HEK293 (cell line): ENCODE data around the gene SPTY2D1.

Source experiments
- SP2 ChIP-seq: fragments of 450-650 bp; formaldehyde crosslinking; IDR thresholded peaks from 2 replicates; pipeline ENCODE4 v1.5.1; 2016; ENCODE audit warnings: missing biosample characterization, missing genetic modification characterization
- ZFP37 ChIP-seq: fragments of 450-650 bp; formaldehyde crosslinking; IDR thresholded peaks from 2 replicates; pipeline ENCODE4 v1.5.1; 2016; ENCODE audit warnings: missing biosample characterization, missing genetic modification characterization
- ZNF555 ChIP-seq: fragments of 450-650 bp; formaldehyde crosslinking; conservative IDR thresholded peaks from 2 replicates; pipeline ENCODE4 v1.5.1; 2017; ENCODE audit warnings: missing biosample characterization, mild to moderate bottlenecking, missing genetic modification characterization, inconsistent platforms
- ZNF558 ChIP-seq: fragments of 450-650 bp; formaldehyde crosslinking; IDR thresholded peaks from 2 replicates; pipeline ENCODE4 v1.5.1; 2016; ENCODE audit warnings: missing biosample characterization, missing genetic modification characterization
- ZNF792 ChIP-seq: fragments of 450-650 bp; formaldehyde crosslinking; IDR thresholded peaks from 2 replicates; pipeline ENCODE4 v1.5.1; 2016; ENCODE audit warnings: missing biosample characterization, missing genetic modification characterization
- TF ChIP-seq, protein P1 (sequence below): fragments of 450-650 bp; formaldehyde crosslinking; IDR thresholded peaks from 2 replicates; pipeline ENCODE4 v1.5.1; 2016; ENCODE audit warnings: missing biosample characterization, missing genetic modification characterization
- TF ChIP-seq, protein P2 (sequence below): fragments of 450-650 bp; formaldehyde crosslinking; IDR thresholded peaks from 2 replicates; pipeline ENCODE4 v1.5.1; 2016; ENCODE audit warnings: missing biosample characterization, missing genetic modification characterization
- TF ChIP-seq, protein P3 (sequence below): fragments of 450-650 bp; formaldehyde crosslinking; conservative IDR thresholded peaks from 2 replicates; pipeline ENCODE4 v1.5.1; 2016; ENCODE audit warnings: low read depth, missing biosample characterization, missing genetic modification characterization
- TF ChIP-seq, protein P4 (sequence below): fragments of 450-650 bp; formaldehyde crosslinking; IDR thresholded peaks from 2 replicates; pipeline ENCODE4 v1.5.1; 2016; ENCODE audit warnings: missing biosample characterization, missing genetic modification characterization
- TF ChIP-seq, protein P5 (sequence below): fragments of 450-650 bp; formaldehyde crosslinking; IDR thresholded peaks from 2 replicates; pipeline ENCODE4 v1.5.1; 2016; ENCODE audit warnings: missing biosample characterization, missing genetic modification characterization
- TF ChIP-seq, protein P6 (sequence below): fragments of 450-650 bp; formaldehyde crosslinking; IDR thresholded peaks from 2 replicates; pipeline ENCODE4 v1.5.1; 2016; ENCODE audit warnings: missing biosample characterization, missing genetic modification characterization

DNA sequence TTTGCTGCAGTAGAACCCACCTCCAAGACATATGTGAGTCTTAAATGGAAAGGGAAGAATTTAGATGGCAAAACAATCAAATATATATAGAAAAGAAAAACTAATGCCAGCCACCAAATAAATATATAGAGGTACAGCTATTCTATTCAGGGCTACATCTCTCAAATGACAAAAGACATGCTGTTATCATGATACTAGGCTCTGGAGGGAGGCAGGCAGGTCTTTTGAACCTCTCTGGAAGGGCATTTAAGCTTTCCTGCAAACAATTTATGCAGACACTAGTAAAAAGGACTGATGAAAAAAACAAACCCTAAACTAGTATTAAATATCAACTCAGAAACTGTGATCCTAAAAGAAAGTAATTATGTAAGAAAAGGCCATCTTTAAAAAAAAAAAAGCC is 70.0 kb downstream of the SPTY2D1 start:
- TF ChIP-seq ZNF792 = no peak
- no peak for TF ChIP-seq ZNF558 (tag by site-specific recombination)
- TF ChIP-seq, protein P1, sequence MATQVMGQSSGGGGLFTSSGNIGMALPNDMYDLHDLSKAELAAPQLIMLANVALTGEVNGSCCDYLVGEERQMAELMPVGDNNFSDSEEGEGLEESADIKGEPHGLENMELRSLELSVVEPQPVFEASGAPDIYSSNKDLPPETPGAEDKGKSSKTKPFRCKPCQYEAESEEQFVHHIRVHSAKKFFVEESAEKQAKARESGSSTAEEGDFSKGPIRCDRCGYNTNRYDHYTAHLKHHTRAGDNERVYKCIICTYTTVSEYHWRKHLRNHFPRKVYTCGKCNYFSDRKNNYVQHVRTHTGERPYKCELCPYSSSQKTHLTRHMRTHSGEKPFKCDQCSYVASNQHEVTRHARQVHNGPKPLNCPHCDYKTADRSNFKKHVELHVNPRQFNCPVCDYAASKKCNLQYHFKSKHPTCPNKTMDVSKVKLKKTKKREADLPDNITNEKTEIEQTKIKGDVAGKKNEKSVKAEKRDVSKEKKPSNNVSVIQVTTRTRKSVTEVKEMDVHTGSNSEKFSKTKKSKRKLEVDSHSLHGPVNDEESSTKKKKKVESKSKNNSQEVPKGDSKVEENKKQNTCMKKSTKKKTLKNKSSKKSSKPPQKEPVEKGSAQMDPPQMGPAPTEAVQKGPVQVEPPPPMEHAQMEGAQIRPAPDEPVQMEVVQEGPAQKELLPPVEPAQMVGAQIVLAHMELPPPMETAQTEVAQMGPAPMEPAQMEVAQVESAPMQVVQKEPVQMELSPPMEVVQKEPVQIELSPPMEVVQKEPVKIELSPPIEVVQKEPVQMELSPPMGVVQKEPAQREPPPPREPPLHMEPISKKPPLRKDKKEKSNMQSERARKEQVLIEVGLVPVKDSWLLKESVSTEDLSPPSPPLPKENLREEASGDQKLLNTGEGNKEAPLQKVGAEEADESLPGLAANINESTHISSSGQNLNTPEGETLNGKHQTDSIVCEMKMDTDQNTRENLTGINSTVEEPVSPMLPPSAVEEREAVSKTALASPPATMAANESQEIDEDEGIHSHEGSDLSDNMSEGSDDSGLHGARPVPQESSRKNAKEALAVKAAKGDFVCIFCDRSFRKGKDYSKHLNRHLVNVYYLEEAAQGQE (tag by site-specific recombination) = no peak
- TF ChIP-seq, protein P2, sequence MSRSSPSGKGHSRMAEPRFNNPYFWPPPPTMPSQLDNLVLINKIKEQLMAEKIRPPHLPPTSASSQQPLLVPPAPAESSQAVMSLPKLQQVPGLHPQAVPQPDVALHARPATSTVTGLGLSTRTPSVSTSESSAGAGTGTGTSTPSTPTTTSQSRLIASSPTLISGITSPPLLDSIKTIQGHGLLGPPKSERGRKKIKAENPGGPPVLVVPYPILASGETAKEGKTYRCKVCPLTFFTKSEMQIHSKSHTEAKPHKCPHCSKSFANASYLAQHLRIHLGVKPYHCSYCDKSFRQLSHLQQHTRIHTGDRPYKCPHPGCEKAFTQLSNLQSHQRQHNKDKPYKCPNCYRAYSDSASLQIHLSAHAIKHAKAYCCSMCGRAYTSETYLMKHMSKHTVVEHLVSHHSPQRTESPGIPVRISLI = no peak
- TF ChIP-seq, protein P3, sequence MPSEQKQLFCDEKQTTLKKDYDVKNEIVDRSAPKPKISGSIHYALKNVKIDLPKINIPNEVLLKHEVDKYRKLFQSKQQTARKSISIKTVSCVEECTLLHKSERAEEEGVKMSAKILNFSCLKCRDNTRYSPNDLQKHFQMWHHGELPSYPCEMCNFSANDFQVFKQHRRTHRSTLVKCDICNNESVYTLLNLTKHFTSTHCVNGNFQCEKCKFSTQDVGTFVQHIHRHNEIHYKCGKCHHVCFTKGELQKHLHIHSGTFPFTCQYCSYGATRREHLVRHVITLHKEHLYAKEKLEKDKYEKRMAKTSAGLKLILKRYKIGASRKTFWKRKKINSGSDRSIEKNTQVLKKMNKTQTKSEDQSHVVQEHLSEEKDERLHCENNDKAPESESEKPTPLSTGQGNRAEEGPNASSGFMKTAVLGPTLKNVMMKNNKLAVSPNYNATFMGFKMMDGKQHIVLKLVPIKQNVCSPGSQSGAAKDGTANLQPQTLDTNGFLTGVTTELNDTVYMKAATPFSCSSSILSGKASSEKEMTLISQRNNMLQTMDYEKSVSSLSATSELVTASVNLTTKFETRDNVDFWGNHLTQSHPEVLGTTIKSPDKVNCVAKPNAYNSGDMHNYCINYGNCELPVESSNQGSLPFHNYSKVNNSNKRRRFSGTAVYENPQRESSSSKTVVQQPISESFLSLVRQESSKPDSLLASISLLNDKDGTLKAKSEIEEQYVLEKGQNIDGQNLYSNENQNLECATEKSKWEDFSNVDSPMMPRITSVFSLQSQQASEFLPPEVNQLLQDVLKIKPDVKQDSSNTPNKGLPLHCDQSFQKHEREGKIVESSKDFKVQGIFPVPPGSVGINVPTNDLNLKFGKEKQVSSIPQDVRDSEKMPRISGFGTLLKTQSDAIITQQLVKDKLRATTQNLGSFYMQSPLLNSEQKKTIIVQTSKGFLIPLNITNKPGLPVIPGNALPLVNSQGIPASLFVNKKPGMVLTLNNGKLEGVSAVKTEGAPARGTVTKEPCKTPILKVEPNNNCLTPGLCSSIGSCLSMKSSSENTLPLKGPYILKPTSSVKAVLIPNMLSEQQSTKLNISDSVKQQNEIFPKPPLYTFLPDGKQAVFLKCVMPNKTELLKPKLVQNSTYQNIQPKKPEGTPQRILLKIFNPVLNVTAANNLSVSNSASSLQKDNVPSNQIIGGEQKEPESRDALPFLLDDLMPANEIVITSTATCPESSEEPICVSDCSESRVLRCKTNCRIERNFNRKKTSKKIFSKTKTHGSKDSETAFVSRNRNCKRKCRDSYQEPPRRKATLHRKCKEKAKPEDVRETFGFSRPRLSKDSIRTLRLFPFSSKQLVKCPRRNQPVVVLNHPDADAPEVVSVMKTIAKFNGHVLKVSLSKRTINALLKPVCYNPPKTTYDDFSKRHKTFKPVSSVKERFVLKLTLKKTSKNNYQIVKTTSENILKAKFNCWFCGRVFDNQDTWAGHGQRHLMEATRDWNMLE (tag by site-specific recombination) = no peak
- TF ChIP-seq ZNF555 = no peak
- no peak for TF ChIP-seq ZFP37
- TF ChIP-seq, protein P4, sequence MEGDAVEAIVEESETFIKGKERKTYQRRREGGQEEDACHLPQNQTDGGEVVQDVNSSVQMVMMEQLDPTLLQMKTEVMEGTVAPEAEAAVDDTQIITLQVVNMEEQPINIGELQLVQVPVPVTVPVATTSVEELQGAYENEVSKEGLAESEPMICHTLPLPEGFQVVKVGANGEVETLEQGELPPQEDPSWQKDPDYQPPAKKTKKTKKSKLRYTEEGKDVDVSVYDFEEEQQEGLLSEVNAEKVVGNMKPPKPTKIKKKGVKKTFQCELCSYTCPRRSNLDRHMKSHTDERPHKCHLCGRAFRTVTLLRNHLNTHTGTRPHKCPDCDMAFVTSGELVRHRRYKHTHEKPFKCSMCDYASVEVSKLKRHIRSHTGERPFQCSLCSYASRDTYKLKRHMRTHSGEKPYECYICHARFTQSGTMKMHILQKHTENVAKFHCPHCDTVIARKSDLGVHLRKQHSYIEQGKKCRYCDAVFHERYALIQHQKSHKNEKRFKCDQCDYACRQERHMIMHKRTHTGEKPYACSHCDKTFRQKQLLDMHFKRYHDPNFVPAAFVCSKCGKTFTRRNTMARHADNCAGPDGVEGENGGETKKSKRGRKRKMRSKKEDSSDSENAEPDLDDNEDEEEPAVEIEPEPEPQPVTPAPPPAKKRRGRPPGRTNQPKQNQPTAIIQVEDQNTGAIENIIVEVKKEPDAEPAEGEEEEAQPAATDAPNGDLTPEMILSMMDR (tag by site-specific recombination) = no peak
- no peak for TF ChIP-seq SP2 (tag by site-specific recombination)
- TF ChIP-seq, protein P5, sequence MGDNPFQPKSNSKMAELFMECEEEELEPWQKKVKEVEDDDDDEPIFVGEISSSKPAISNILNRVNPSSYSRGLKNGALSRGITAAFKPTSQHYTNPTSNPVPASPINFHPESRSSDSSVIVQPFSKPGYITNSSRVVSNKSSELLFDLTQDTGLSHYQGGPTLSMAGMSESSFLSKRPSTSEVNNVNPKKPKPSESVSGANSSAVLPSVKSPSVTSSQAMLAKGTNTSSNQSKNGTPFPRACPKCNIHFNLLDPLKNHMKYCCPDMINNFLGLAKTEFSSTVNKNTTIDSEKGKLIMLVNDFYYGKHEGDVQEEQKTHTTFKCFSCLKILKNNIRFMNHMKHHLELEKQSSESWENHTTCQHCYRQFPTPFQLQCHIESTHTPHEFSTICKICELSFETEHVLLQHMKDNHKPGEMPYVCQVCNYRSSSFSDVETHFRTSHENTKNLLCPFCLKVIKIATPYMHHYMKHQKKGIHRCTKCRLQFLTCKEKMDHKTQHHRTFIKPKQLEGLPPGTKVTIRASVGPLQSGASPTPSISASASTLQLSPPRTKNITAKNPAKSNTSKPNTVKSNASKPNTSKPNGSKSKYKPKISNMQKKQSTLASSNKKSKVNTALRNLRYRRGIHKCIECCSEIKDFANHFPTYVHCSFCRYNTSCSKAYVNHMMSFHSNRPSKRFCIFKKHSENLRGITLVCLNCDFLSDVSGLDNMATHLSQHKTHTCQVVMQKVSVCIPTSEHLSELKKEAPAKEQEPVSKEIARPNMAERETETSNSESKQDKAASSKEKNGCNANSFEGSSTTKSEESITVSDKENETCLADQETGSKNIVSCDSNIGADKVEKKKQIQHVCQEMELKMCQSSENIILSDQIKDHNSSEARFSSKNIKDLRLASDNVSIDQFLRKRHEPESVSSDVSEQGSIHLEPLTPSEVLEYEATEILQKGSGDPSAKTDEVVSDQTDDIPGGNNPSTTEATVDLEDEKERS (tag by site-specific recombination) = no peak
- TF ChIP-seq, protein P6, sequence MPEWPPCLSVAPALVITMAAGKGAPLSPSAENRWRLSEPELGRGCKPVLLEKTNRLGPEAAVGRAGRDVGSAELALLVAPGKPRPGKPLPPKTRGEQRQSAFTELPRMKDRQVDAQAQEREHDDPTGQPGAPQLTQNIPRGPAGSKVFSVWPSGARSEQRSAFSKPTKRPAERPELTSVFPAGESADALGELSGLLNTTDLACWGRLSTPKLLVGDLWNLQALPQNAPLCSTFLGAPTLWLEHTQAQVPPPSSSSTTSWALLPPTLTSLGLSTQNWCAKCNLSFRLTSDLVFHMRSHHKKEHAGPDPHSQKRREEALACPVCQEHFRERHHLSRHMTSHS (tag by site-specific recombination) = no peak
